GDM1 (cell line): ENCODE data around the gene VAX1.
"Not testable (repeated sequence)": the region's sequence is repeated elsewhere in the genome, so short reads cannot be mapped to it uniquely, and the experiment has no call there.

Source experiments
- DNase-seq: peaks from one replicate; lab custom pipeline; 2025; lab: John Stamatoyannopoulos, UW

Gene VAX1

DNA sequence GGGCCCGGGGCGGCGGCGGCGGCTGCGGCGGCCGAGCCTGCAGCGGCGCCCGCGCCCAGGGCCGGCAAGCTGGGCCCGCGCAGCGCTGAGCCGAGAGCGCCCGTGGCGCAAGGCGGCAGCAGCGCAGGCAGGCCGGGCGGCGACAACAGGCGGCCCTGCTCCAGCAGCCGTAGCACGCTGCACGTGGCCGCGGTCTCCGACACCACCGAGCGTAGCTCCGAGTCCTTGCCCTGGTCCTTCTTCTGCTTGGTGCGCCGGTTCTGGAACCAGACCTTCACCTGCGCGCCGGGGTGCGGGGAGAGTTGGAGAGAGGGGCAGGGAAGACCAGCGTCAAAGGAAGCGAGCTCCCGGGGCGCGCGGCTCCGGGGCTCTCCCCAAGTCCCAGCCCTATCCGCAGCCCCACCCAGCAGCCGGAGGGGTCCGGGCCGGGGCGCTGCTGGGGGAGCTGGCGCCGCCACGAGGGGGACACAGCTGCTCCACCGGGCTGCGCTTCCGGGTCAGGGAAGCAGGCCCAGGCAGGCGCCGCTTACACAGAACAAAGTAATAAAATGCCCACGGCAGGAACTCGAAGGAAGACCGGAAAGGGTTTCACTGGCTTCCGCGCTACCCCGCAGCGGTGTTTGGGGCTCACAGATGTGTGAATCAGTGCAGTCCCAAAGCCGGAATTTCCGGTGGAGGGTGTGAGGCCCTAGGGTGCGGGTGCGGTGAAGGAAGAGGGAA is 3.6 kb downstream of the VAX1 start:
- no peak for DNase-seq

- DNase-seq: no peak
Observed at GRCh38 chr10:117134056-117134305, 4.1 kb downstream of the VAX1 start.

DNA sequence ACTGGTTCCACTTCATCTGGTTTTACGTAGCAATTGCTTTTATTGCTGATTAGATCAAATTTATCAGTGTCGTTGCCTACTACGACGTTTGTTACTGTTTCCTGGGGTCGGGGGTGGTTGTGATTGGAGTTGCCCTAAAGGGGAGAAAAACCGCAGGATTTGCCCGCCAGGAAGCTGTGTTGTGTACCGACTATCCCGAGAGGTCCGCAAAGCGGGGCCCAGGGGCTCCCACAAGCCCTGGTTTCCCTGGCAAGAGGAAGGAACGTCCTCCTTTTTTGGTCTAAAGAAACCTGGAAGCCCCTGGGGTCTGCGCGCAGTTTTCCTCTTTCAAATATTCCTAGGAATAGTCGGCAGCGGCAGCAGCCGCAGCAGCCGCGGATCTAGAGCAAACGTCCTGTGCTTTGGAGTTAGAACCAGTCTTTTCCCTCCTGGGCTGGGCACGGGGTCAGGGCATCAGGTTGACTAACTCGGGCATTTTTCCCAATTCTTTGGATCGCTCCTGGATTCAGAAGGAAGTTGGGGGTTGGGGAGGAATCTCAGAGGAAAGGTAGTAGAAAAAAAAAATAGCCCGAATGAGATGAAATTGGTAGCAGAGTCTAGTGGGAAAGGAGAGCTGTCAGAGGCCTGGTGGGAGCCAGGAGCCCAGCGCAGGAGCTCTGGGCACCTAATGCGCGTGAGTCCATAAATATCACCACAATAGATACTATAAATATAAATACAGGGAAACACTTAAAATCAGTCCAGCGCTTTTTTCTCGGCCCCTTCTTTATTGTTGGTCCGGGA is 4.6 kb downstream of the VAX1 start:
- DNase-seq: no peak

- DNase-seq: no peak
Observed at GRCh38 chr10:117132751-117133231, 5.3 kb downstream of the VAX1 start.

DNA sequence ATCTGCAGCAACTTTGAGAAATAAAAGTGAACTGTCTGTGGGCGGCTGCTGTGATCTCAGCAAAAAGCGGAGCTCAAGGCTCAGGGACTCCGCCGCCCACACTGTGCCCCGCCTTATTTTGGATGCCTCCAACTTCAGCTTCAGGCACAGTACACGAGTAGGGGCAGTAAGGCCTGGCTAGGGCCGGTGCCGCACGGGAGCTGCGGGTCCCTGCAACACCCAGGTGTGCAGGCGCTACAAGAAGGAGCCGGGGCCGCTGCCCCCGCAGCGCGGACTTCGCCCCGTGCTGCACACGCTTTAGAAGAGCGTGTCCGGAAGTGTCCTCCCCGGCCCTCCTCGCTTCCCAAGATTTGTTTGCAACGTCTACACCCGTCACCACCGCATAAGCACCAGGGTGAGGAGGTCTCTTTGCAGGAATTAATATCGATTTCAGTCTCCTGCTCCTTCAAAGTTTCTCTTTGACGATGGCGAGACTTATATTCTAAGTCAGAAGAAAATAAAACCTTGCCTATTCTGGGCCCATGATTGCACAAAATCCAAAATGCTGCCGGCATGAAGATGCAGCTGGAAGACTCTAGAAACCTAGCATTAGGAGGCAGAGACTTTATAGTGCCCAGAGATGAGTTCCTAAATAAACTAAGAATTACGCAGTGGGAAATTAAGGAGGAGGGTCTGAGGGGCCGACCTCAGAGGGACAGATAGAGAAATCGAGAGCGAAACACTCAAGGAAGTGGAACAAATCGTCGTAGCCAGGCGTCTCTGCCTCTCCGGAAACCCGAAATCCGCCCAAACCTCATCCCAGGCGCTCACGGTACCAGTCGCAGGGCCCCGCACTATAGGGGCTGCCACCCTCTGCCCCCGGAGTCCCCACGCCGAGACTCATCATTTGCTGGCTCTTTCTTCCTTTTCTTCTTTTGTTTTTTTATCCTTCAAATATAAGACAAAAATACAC is 6.4 kb downstream of the VAX1 start:
- DNase-seq: no peak

- no peak for DNase-seq
Observed at GRCh38 chr10:117130862-117131375, 7.2 kb downstream of the VAX1 start.

- DNase-seq: no peak
Observed at GRCh38 chr10:117130346-117130745, 7.7 kb downstream of the VAX1 start.

DNA sequence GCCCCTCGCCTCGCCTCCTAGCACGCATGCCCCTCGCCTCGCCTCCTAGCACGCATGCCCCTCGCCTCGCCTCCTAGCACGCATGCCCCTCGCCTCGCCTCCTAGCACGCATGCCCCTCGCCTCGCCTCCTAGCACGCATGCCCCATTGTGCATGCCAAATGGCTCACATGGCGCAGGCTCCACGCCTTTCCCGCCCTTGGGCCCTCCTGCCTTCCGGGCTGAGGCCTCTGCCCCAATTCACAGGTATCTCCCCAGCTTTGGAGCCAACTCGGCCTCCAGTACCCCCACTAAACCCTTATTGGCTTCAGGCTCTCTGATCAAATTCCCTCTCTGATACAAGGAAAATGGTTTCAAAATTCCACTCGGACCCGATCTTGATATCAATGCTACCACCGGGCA is 11.4 kb downstream of the VAX1 start:
- not testable (repeated sequence) for DNase-seq

DNA sequence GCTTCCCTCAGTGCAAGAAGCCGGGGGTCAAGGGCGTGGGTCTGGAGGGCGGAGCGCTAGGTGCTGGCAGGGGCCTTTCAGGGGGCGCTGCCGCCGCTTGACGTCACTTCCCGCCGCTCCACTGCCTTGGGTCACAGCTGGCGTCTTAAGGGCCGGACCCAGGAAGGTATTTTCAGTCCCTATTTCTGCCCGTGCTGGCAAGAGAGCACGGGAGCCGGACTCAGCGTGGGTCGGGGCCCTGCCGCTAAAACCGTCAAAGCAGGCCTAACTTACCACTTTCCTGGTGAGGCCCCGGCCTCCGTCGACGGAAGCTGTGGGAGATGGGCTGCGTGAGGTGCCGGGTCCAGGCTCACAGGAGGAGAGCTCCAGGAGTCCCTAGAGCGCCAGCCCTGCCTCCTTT is 12.0 kb downstream of the VAX1 start:
- DNase-seq: no peak

DNA sequence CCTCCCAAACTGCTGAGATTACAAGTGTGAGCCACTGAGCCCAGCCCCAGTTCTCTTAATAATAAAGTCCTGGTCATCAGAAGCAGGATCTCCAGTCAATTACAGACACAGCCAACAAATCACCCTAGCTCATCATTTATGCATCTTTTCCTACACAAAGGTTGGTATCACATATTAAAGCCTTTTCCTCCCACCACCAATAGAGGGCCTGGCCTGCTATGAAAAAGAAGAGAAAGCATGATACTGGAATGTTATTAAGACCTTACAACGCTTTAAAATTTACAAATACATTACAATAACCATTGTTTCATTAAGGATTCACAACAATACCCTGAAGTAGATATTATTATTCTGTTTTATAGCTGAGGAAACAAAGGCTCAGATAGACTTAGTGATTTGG is 25.9 kb downstream of the VAX1 start:
- no peak for DNase-seq

DNA sequence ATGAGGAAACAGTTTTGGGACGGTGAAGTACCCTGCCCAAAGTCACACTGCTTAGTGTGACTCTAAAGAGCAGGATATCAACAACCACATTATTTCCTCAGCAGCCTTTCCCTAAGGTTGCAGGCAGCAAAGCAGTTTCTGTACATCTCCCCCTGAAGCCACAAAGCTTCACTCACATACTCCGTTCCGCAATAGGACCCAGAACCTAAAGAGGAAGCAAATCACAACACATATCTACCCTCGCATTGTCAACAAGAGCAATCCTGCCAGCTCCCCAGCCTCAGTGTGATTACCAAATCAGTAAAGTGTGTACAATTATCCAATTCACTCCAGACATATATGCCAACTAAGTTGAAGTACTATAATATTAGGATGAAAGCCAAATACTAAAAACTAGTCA is 30.8 kb downstream of the VAX1 start:
- peak; percentile 3 for DNase-seq

GRCh38 chr10:117096599-117097201 is 41.4 kb downstream of the VAX1 start:
- no peak for DNase-seq

- no peak for DNase-seq
Observed at GRCh38 chr10:117094856-117095255, 43.2 kb downstream of the VAX1 start.

DNA sequence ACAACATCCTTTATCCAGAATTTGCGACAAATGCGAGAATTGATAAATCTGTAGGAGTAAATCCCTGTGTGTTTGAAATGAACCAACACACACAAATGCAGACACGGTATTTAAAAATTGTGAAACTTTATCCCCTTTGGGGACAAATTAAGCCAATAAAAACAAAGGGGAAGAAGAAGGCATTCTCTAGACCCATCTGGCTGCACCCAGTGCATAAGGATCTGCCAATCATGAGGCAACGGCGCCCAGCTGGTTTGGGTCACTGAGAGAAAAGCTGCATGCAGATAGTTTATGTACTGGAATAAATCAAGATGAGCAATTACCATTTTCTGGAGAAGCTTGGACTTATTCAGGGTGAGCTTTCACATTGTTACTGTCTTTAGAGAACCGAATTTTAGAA is 45.7 kb downstream of the VAX1 start:
- no peak for DNase-seq

GRCh38 chr10:117090834-117091233 is 47.2 kb downstream of the VAX1 start:
- DNase-seq: no peak

DNA sequence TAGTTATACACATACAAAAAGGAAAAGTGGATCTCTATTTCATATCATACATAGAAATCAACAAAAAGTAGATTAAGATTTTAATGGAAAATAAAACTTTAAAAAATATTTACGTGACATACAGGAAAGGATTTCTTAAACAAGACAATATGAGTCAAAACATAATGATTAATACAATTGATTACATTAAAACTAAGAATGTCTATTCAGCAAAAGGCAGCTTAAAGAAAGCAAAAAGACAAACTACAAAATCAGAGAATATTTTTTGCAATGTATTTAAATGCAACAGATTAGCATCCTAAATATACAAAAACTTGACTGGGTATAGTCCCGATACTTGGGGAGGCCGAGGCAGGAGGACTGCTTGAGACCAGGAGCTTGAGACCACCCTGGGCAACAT is 50.5 kb downstream of the VAX1 start:
- DNase-seq: no peak

DNA sequence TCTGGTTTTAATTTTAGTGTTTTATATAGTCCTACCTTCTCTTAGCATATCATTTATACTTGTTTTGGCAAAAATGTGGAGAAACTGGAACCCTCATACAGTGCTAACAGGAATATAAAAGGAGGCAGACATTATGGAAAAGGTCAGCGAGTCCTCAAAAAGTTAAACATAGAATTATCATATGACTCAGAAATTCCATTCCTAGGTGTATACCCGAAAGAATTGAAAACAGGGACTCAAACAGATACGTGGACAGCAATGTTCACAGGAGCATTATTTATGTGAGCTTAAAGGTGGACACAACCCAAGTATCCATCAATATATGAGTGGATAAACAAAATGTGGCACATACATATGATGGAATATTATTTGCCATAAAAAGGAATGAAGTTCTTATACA is 51.5 kb downstream of the VAX1 start:
- no peak for DNase-seq

- not testable (repeated sequence) for DNase-seq
Observed at GRCh38 chr10:117084421-117085246, 53.4 kb downstream of the VAX1 start.
